PC-3 (cell line): ENCODE results near the gene VCAN. TPM values are rescaled to one million over a fixed set of nuclear protein-coding genes. Genes with fewer than 3 reads are reported as not detected.

Source experiments
- ATAC-seq: fragments of 200-7000 bp; cut with Tn5 transposase; 2 replicates; pipeline ENCODE4 v1.9.1; 2020; ENCODE audit warnings: mild to moderate bottlenecking, moderate library complexity
- BruUV-seq: library from RNA; stranded (reverse); fragments of 400-500 nt; replicated peaks from 2 replicates; lab custom pipeline; 2021; lab: Mats Ljungman, UMichigan
- CTCF ChIA-PET: fragments of 300-600 bp; sonication (Branson Sonifier 250); formaldehyde crosslinking; loops from one replicate; lab custom pipeline; 2022; ENCODE audit warnings: antibody characterized with exemption; lab: Charles Lee
- POLR2A ChIA-PET: fragments of 300-600 bp; sonication (Branson Sonifier 250); formaldehyde crosslinking; loops from one replicate; lab custom pipeline; 2022; ENCODE audit warnings: antibody characterized with exemption; ENCODE audit not compliant: unreplicated experiment; lab: Charles Lee
- DNase-seq: peaks from one replicate; pipeline ENCODE4 v3.0.0-alpha.2; 2015
- H2AFZ ChIP-seq: fragments of 300-600 bp; sonication (generic); 2 replicates; pipeline ENCODE4 v1.6.0; 2016; ENCODE audit warnings: antibody characterized with exemption, low read length
- H3F3A ChIP-seq: fragments of 300-600 bp; sonication (generic); one replicate; pipeline ENCODE4 v1.6.0; 2017; ENCODE audit warnings: antibody characterized with exemption, low read length, control low read depth, mild to moderate bottlenecking; ENCODE audit not compliant: unreplicated experiment
- H3K27ac ChIP-seq: fragments of 300-600 bp; sonication (generic); 2 replicates; pipeline ENCODE4 v1.5.1; 2016; ENCODE audit warnings: mild to moderate bottlenecking, low read length
- H3K27me3 ChIP-seq: fragments of 300-600 bp; sonication (generic); 2 replicates; pipeline ENCODE4 v1.6.1; 2016; ENCODE audit warnings: low read length, mixed read lengths
- H3K36me3 ChIP-seq: fragments of 300-600 bp; sonication (generic); 2 replicates; pipeline ENCODE4 v1.6.1; 2016; ENCODE audit warnings: low read depth, mixed run types, low read length, mixed read lengths
- H3K4me1 ChIP-seq: fragments of 300-600 bp; sonication (generic); 2 replicates; pipeline ENCODE4 v1.5.1; 2016; ENCODE audit warnings: low read length; ENCODE audit not compliant: insufficient read depth
- H3K4me2 ChIP-seq: fragments of 300-600 bp; sonication (generic); 2 replicates; pipeline ENCODE4 v1.6.0; 2016; ENCODE audit warnings: low read length
- H3K4me3 ChIP-seq: fragments of 300-600 bp; sonication (generic); 2 replicates; pipeline ENCODE4 v1.5.1; 2016; ENCODE audit warnings: mild to moderate bottlenecking, low read length, mixed read lengths
- H3K79me2 ChIP-seq: fragments of 300-600 bp; sonication (generic); 2 replicates; pipeline ENCODE4 v1.6.1; 2017; ENCODE audit warnings: low read length, mixed read lengths
- H3K9ac ChIP-seq: fragments of 300-600 bp; sonication (generic); 2 replicates; pipeline ENCODE4 v1.6.0; 2016; ENCODE audit warnings: mild to moderate bottlenecking, low read length
- H3K9me2 ChIP-seq: fragments of 300-600 bp; sonication (generic); replicated peaks from 2 replicates; pipeline ENCODE4 v1.6.1; 2016; ENCODE audit warnings: mixed run types, low read length, mixed read lengths
- H3K9me3 ChIP-seq: fragments of 300-600 bp; sonication (generic); 2 replicates; pipeline ENCODE4 v1.6.1; 2016; ENCODE audit warnings: low read length, mixed read lengths
- H4K20me1 ChIP-seq: fragments of 300-600 bp; sonication (generic); 2 replicates; pipeline ENCODE4 v1.6.1; 2016; ENCODE audit warnings: low read length, mixed read lengths
- CTCF ChIP-seq: fragments of 300-600 bp; sonication (generic); conservative IDR thresholded peaks from 2 replicates; pipeline ENCODE4 v1.5.1; 2017; ENCODE audit warnings: antibody characterized with exemption, low read depth, mild to moderate bottlenecking, low read length
- EZH2 ChIP-seq: fragments of 300-600 bp; sonication (generic); IDR thresholded peaks from one replicate; pipeline ENCODE4 v1.6.1; 2017; ENCODE audit warnings: antibody characterized with exemption, mild to moderate bottlenecking, low read length; ENCODE audit not compliant: unreplicated experiment
- EZH2phosphoT487 ChIP-seq: fragments of 300-600 bp; sonication (generic); IDR thresholded peaks from 2 replicates; pipeline ENCODE4 v1.6.1; 2018; ENCODE audit warnings: mild to moderate bottlenecking, antibody characterized with exemption, low read length, borderline replicate concordance
- intact Hi-C: fragments of 100-400 bp; cut with micrococcal nuclease; formaldehyde crosslinking; loops from 2 replicates; pipeline ENCODE4 v1.9.0; 2023
- total RNA-seq: library from RNA; depleted of rRNA; stranded (reverse); fragments of >200 nt; gene quantifications from 2 replicates; pipeline ENCODE4 v1.2.3, GENCODE V29; 2014

VCAN gene
- total RNA-seq, 1 experiment from 2014 or later = 6.2 TPM

- Histone ChIP-seq H3K27ac (no peak overlapping the region), H3F3A (no peaks in the 10 kb centered on the region), H3K79me2 (no peaks in the 10 kb centered on the region), H3K27me3 (peaks cover 52% of the 10 kb centered on the region), H3K4me3 (no peak overlapping the region), H3K4me2 (no peak overlapping the region), H3K36me3 (no peaks in the 10 kb centered on the region), H3K9me2 (no peaks in the 10 kb centered on the region), H2AFZ (no peak overlapping the region), H3K9me3 (no peaks in the 10 kb centered on the region), H4K20me1 (no peaks in the 10 kb centered on the region), H3K4me1 (peaks cover 10% of the 10 kb centered on the region; the same call in 1 of the 2 replicates), H3K9ac (no peak overlapping the region)
- CTCF ChIA-PET = no interaction called here
- POLR2A ChIA-PET = no interaction called here
- intact Hi-C loops = no loop called here
- no peak for ATAC-seq
- no TSS peak for BruUV-seq
- DNase-seq = peak; percentile 2
- no peak for TF ChIP-seq EZH2phosphoT487
- no peak; the same call in 1 of the 2 replicates for TF ChIP-seq CTCF
- no peak for TF ChIP-seq EZH2
Measured at GRCh38 chr5:83467371-83468035, 4.0 kb upstream of the VCAN start.

GRCh38 chr5:83469075-83469474 lies 2.5 kb upstream of the VCAN start:
- peaks cover 52% of the 10 kb centered on the region for H3K27me3 ChIP-seq
- no peak overlapping the region for H3K4me3 ChIP-seq
- no peaks in the 10 kb centered on the region for H4K20me1 ChIP-seq
- H3K9me2 ChIP-seq = no peaks in the 10 kb centered on the region
- H3K27ac ChIP-seq = no peak overlapping the region
- no peaks in the 10 kb centered on the region for H3K36me3 ChIP-seq
- no peaks in the 10 kb centered on the region for H3K79me2 ChIP-seq
- no peak for ATAC-seq
- DNase-seq = no peak
- H3K9me3 ChIP-seq = no peaks in the 10 kb centered on the region
- no peak overlapping the region for H3K4me2 ChIP-seq
- intact Hi-C loops = no loop called here
- H3K4me1 ChIP-seq = peaks cover 15% of the 10 kb centered on the region; the same call in 1 of the 2 replicates
- no peaks in the 10 kb centered on the region for H3F3A ChIP-seq
- TF ChIP-seq CTCF = no peak
- no peak for TF ChIP-seq EZH2
- TF ChIP-seq EZH2phosphoT487 = no peak
- POLR2A ChIA-PET = no interaction called here
- CTCF ChIA-PET = no interaction called here
- no TSS peak for BruUV-seq
- H3K9ac ChIP-seq = no peak overlapping the region
- H2AFZ ChIP-seq = no peak overlapping the region
